Mesendoderm (in vitro differentiated cells): ENCODE measurements around the gene CALU.

Experiments used
- DNase-seq: peaks from one replicate; pipeline ENCODE4 v3.0.0; 2013
- H2AK5ac ChIP-seq: 2 replicates; pipeline ENCODE4 v1.6.1; 2013; ENCODE audit warnings: low read length, inconsistent platforms
- H2BK120ac ChIP-seq: 2 replicates; pipeline ENCODE4 v1.6.1; 2013; ENCODE audit warnings: low read depth, mild to moderate bottlenecking, low read length, moderate library complexity, mixed read lengths
- H2BK15ac ChIP-seq: replicated peaks from 2 replicates; pipeline ENCODE4 v1.6.1; 2013; ENCODE audit warnings: low read depth, mild to moderate bottlenecking, moderate library complexity
- H2BK5ac ChIP-seq: 2 replicates; pipeline ENCODE4 v1.6.1; 2013; ENCODE audit warnings: low read length, inconsistent platforms
- H3K18ac ChIP-seq: 2 replicates; pipeline ENCODE4 v1.6.1; 2013; ENCODE audit warnings: mild to moderate bottlenecking, low read length, mixed read lengths
- H3K23ac ChIP-seq: one replicate; pipeline ENCODE4 v1.6.1; 2013; ENCODE audit warnings: low read length
- H3K27ac ChIP-seq: 2 replicates; pipeline ENCODE4 v1.5.1; 2013; ENCODE audit warnings: low read depth, mild to moderate bottlenecking, inconsistent platforms, low read length, moderate library complexity
- H3K27me3 ChIP-seq: 2 replicates; pipeline ENCODE4 v1.6.1; 2013; ENCODE audit warnings: low read length, control low read depth, mild to moderate bottlenecking, inconsistent platforms; ENCODE audit not compliant: insufficient read depth, poor library complexity
- H3K36me3 ChIP-seq: 2 replicates; pipeline ENCODE4 v1.6.1; 2013; ENCODE audit warnings: low read length, inconsistent platforms; ENCODE audit not compliant: control insufficient read depth, insufficient read depth
- H3K4ac ChIP-seq: one replicate; pipeline ENCODE4 v1.6.1; 2013; ENCODE audit warnings: low read depth, mild to moderate bottlenecking, low read length, moderate library complexity
- H3K4me1 ChIP-seq: 2 replicates; pipeline ENCODE4 v1.6.1; 2013; ENCODE audit warnings: low read depth, low read length, inconsistent platforms; ENCODE audit not compliant: control insufficient read depth
- H3K4me2 ChIP-seq: 2 replicates; pipeline ENCODE4 v1.6.1; 2013; ENCODE audit warnings: low read length
- H3K4me3 ChIP-seq: 2 replicates; pipeline ENCODE4 v1.5.1; 2013; ENCODE audit warnings: mild to moderate bottlenecking, low read length
- H3K56ac ChIP-seq: one replicate; pipeline ENCODE4 v1.6.1; 2013; ENCODE audit warnings: low read length
- H3K79me1 ChIP-seq: 2 replicates; pipeline ENCODE4 v1.6.1; 2013; ENCODE audit warnings: low read length, inconsistent platforms
- H3K79me2 ChIP-seq: 2 replicates; pipeline ENCODE4 v1.6.1; 2013; ENCODE audit warnings: mild to moderate bottlenecking, low read length; ENCODE audit not compliant: control insufficient read depth, insufficient read depth
- H3K9ac ChIP-seq: 2 replicates; pipeline ENCODE4 v1.6.1; 2013; ENCODE audit warnings: low read length, inconsistent platforms
- H4K5ac ChIP-seq: one replicate; pipeline ENCODE4 v1.6.1; 2013; ENCODE audit warnings: low read length
- H4K8ac ChIP-seq: one replicate; pipeline ENCODE4 v1.6.1; 2013; ENCODE audit warnings: low read depth, mild to moderate bottlenecking, control low read depth, low read length, moderate library complexity
- WGBS: extraction: QIAGEN DNeasy Blood & Tissue Kit; methylation state at CpG from one replicate; pipeline ENCODE4 v1.1.7; 2013; ENCODE audit warnings: low lambda C conversion rate, missing lambda C conversion rate; ENCODE audit not compliant: insufficient coverage; ENCODE audit errors: extremely low coverage; 5-methylcytosine and 5-hydroxymethylcytosine counted together

The CALU gene

DNA sequence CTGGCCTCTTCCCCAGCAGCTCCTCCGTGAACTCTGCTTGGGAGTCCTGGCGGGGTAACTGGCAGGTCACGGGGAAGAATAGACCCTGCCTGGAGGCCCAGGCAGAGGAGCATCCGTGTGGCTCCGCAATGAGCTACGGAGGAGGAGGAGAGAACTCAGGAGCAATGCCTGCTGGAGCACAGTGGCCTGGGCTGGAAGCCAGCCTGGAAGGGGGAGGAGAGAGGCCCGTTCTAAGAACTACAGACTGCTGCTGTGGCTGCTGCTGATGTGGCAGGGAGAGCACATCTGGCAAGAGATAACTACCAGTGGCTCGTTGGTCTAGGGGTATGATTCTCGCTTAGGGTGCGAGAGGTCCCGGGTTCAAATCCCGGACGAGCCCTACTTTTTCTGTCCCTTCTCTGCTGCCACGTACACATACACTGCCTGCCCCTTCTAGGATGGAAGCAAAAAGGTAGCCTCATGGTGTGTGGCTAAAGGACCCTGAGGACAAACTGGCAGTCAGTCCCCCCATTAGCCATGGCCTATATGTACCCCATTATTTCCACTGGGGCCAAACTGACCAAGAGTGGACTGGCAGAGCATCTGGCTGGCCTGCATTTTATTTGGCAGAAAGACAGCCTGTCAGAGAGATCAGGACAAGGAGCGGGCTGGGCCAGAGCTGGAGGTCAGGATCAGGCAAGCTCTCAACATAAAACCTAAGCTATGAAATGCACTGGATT is 44.1 kb downstream of the CALU start:
- H3K4me3 ChIP-seq = no peak overlapping the region
- peak overlapping the region; percentile 31 for H3K56ac ChIP-seq
- H3K4me1 ChIP-seq = no peaks in the 10 kb centered on the region
- no peaks in the 10 kb centered on the region for H3K27me3 ChIP-seq
- H3K36me3 ChIP-seq = no peaks in the 10 kb centered on the region
- no peak overlapping the region for H3K4ac ChIP-seq
- H2AK5ac ChIP-seq = no peak overlapping the region
- WGBS = no CpG with 5 or more reads among the region's 15 CpGs
- peak; percentile 97 for DNase-seq
- H2BK15ac ChIP-seq = no peak overlapping the region
- H3K79me2 ChIP-seq = no peaks in the 10 kb centered on the region
- no peaks in the 10 kb centered on the region for H3K79me1 ChIP-seq
- no peak overlapping the region for H3K27ac ChIP-seq
- no peak overlapping the region for H2BK120ac ChIP-seq
- H3K9ac ChIP-seq = peak overlapping the region; percentile 14
- no peak overlapping the region for H4K5ac ChIP-seq
- H3K18ac ChIP-seq = no peak overlapping the region
- no peak overlapping the region for H3K23ac ChIP-seq
- H2BK5ac ChIP-seq = no peak overlapping the region
- peak overlapping the region; percentile 31 for H3K4me2 ChIP-seq
- H4K8ac ChIP-seq = no peak overlapping the region

DNA sequence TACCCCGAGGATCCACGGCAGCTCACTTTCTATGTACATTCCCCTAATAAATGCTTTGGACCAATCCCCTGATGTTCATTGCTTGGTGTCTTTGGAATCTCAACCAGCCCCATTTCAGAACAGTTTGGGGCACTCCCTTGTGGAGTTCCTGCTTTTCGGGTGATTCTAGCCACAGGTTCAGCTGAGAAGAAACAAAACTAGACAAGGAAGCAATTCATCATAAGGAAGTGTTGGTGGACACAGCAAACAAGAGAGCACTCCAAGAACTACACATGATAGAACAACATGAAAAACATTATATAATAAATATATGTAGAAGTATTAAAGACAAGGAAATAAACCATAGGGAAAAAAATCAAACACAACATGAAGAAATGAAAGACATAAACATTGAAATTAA is 46.6 kb downstream of the CALU start:
- no peak overlapping the region for H2AK5ac ChIP-seq
- H3K79me1 ChIP-seq = no peaks in the 10 kb centered on the region
- H3K4me2 ChIP-seq = no peak overlapping the region
- H2BK120ac ChIP-seq = no peak overlapping the region
- H3K18ac ChIP-seq = no peak overlapping the region
- no peaks in the 10 kb centered on the region for H3K27me3 ChIP-seq
- H4K5ac ChIP-seq = no peak overlapping the region
- H3K79me2 ChIP-seq = no peaks in the 10 kb centered on the region
- H2BK15ac ChIP-seq = no peak overlapping the region
- H2BK5ac ChIP-seq = no peak overlapping the region
- no peak overlapping the region for H3K56ac ChIP-seq
- no peak overlapping the region for H3K23ac ChIP-seq
- H4K8ac ChIP-seq = no peak overlapping the region
- no peaks in the 10 kb centered on the region for H3K4me1 ChIP-seq
- H3K27ac ChIP-seq = no peak overlapping the region
- H3K4me3 ChIP-seq = no peak overlapping the region
- H3K9ac ChIP-seq = no peak overlapping the region
- DNase-seq = no peak
- no peak overlapping the region for H3K4ac ChIP-seq
- H3K36me3 ChIP-seq = no peaks in the 10 kb centered on the region
- WGBS = no CpG with 5 or more reads among the region's 3 CpGs

DNA sequence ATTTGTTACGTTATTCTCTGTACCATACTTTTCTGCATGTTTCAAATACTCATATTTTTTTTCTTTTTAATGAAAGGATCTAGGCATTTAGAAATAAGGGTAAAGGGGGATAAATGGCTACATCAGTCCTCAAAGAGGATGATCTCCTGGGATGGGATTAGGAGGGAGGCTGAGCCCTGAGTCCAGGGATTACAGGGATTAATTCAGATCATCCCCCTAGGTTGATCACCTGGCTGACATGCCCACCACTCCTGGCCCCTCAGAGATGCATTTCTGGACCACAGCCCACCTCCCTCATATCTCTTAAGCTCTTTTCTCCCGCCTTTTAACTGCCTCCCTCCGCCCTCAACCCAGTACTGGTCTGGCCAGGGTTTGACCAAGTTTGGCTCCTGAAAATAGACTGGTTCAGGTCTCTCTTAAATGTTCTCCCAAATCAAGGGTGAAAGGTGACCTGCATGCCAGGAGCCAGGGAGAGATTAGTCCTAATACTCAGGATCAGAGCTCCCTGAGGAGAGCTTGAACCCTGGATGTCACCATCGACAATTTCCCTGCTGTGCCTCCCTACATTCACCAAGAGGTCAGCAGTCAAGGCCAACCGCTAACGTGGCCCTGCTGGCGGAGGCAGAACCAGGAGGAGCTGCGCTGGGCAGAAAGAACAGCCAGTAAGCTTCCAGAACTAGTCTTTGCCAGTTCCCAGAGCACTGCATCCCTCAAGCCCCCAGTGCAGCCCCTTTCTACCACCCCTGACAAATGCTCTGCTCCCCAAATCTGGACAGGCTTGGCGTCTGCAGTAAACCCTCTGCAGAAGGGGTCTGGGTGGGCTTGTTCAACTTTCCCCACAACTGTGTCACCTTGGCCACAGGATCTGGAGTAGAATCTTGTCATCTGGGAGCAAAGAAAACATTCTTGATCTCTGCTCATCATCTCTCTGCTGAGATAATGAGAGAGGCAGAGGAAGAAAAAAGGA is 49.6 kb downstream of the CALU start:
- no peak overlapping the region for H3K23ac ChIP-seq
- no peak overlapping the region for H3K4me3 ChIP-seq
- H3K18ac ChIP-seq = no peak overlapping the region
- no peak overlapping the region for H3K9ac ChIP-seq
- H3K79me2 ChIP-seq = no peaks in the 10 kb centered on the region
- no peaks in the 10 kb centered on the region for H3K27me3 ChIP-seq
- no peak overlapping the region for H4K8ac ChIP-seq
- no CpG with 5 or more reads among the region's 9 CpGs for WGBS
- H3K4me2 ChIP-seq = no peak overlapping the region
- H2AK5ac ChIP-seq = no peak overlapping the region
- H3K56ac ChIP-seq = no peak overlapping the region
- H3K4ac ChIP-seq = no peak overlapping the region
- no peak overlapping the region for H2BK15ac ChIP-seq
- H4K5ac ChIP-seq = no peak overlapping the region
- DNase-seq = no peak
- H2BK120ac ChIP-seq = no peak overlapping the region
- H3K27ac ChIP-seq = no peak overlapping the region
- no peaks in the 10 kb centered on the region for H3K4me1 ChIP-seq
- H3K79me1 ChIP-seq = no peaks in the 10 kb centered on the region
- no peak overlapping the region for H2BK5ac ChIP-seq
- H3K36me3 ChIP-seq = no peaks in the 10 kb centered on the region

DNA sequence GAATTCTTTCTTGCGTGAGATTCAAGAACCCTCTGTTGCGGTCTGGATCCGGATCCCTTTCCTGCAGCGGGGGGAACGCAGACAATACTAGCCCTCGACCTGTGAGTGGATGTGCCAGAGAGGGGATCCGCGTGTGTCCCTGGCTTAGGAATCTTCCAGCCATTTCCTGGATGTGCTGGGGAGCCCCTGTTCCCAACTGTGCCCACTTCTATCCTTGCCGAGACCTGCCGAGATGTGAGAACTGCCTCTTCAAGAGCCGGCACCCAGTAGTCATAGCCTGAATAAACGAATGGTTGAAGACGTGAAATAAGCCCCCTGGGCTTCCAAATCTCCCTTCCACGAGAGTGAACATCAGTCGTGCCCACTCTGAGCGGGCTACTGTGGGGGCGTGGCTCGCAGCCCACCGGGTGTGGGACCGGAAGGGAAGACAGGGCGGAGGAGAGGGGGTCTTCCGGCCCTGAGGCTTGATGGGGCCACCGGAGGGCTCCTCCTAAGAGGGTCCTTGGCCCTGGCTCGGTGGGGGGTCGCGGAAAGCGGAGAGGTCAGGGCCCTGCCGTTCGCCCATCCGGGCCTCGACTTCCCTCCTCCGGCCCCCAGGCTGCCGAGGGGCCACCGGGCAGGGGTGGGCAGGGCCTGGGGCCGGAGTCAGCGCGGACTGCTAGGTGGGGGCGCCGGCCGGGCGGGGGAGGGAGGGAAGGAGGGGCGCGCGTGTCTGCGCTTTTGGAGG is 51.3 kb downstream of the CALU start:
- H3K4me3 ChIP-seq = peak overlapping the region; percentile 58
- no peaks in the 10 kb centered on the region for H3K36me3 ChIP-seq
- H3K4ac ChIP-seq = peak overlapping the region; percentile 24
- peak overlapping the region; percentile 64 for H3K18ac ChIP-seq
- no peaks in the 10 kb centered on the region for H3K79me2 ChIP-seq
- no peak overlapping the region for H2BK15ac ChIP-seq
- no CpG with 5 or more reads among the region's 45 CpGs for WGBS
- no peak overlapping the region for H2BK5ac ChIP-seq
- H3K4me1 ChIP-seq = no peaks in the 10 kb centered on the region
- H3K27me3 ChIP-seq = no peaks in the 10 kb centered on the region
- H3K4me2 ChIP-seq = peak overlapping the region; percentile 88
- H3K27ac ChIP-seq = no peak overlapping the region
- no peak overlapping the region for H4K8ac ChIP-seq
- H2BK120ac ChIP-seq = no peak overlapping the region
- H3K9ac ChIP-seq = peak overlapping the region; percentile 74
- no peak overlapping the region for H2AK5ac ChIP-seq
- H3K56ac ChIP-seq = peak overlapping the region; percentile 79
- H3K23ac ChIP-seq = no peak overlapping the region
- DNase-seq = peak; percentile 28
- H4K5ac ChIP-seq = no peak overlapping the region
- H3K79me1 ChIP-seq = no peaks in the 10 kb centered on the region

DNA sequence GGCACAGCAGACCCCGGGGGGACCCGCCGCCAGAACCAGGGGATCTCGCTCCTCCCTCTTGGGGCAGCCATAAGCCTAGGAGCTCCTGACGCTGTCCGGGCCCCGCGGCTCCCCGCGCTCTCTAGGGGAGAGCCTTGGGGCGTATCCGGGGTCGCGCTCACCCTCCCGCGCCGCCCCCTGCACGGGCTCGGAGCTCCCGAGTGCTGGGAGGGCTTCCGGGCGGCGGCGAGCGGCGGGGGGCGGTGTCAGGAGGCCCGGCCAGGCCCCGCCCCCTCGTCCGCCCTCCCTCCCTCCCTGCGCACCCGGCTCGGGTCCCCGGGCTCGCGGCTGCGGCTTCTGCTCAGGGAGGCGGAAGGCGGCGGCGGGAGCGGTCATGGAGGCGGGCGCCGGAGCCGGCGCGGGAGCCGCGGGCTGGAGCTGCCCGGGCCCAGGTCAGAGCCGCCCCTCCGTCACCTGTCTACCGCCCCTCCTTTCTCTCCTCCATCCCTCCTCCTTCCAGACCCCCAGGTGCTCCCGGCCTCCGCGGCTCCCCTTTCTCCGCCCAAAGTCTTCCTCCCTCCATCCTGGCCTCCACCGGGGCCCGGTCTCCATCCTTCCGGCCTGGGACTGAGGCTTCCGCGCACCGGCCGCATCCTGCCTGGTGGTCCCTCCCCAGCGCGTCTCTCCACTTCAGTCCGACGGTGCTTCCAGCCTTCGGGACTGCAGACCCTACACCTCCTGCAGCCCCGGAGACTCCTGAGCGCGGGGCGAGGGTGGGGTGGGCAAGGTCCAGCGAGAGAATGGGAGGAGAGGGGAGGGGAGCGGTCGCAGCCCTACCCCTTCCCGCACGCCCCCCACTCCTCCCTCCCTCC is 52.2 kb downstream of the CALU start, which contains the start of gene CCDC136:
Gene CCDC136 (plus strand): TSS at position 848 of the 851 bp plus-strand sequence. CDS start 444 bp downstream, outside the sequence.
- Histone ChIP-seq H3K27ac (no peak within 1 kb of the TSS), H3K27me3 (no peaks in the 10 kb centered on the region), H2BK120ac (no peak within 1 kb of the TSS), H3K4me1 (no peaks in the 10 kb centered on the region), H2BK15ac (no peak within 1 kb of the TSS), H3K4me3 (peak within 1 kb of the TSS; percentile 83), H3K56ac (peak within 1 kb of the TSS; percentile 87), H3K23ac (no peak within 1 kb of the TSS), H2BK5ac (peak within 1 kb of the TSS; percentile 63), H4K8ac (no peak within 1 kb of the TSS), H4K5ac (no peak within 1 kb of the TSS), H3K79me2 (no peaks in the 10 kb centered on the region), H3K4ac (peak within 1 kb of the TSS; percentile 25), H3K79me1 (no peaks in the 10 kb centered on the region), H2AK5ac (no peak within 1 kb of the TSS), H3K4me2 (peak within 1 kb of the TSS; percentile 96), H3K18ac (peak within 1 kb of the TSS; percentile 64), H3K36me3 (no peaks in the 10 kb centered on the region), H3K9ac (peak within 1 kb of the TSS; percentile 78)
- peak; percentile 68 for DNase-seq
- no CpG with 5 or more reads among the region's 80 CpGs for WGBS
